Smooth muscle cell (in vitro differentiated cells): Measurements from ENCODE around the gene TTC17. TPM values are rescaled to one million over a fixed set of nuclear protein-coding genes. Genes with fewer than 3 reads are reported as not detected.

Experiments
- DNase-seq: peaks from one replicate; lab custom pipeline; 2025; ENCODE audit not compliant: unreplicated experiment; lab: John Stamatoyannopoulos, UW
- H2AFZ ChIP-seq: fragments of 200-600 bp; sonication (generic); 2 replicates; pipeline ENCODE4 v1.6.0; 2016; ENCODE audit warnings: antibody characterized with exemption, low read depth, mild to moderate bottlenecking
- H3F3A ChIP-seq: fragments of 200-600 bp; sonication (generic); 2 replicates; pipeline ENCODE4 v1.6.0; 2017; ENCODE audit warnings: antibody characterized with exemption, low read depth
- H3K27ac ChIP-seq: fragments of 200-600 bp; sonication (generic); 2 replicates; pipeline ENCODE4 v1.5.1; 2016; ENCODE audit warnings: low read depth, mild to moderate bottlenecking
- H3K27me3 ChIP-seq: fragments of 200-600 bp; sonication (generic); 2 replicates; pipeline ENCODE4 v1.6.1; 2016; ENCODE audit warnings: low read depth, mild to moderate bottlenecking
- H3K36me3 ChIP-seq: fragments of 200-600 bp; sonication (generic); 2 replicates; pipeline ENCODE4 v1.5.1; 2016; ENCODE audit warnings: low read depth
- H3K4me1 ChIP-seq: fragments of 200-600 bp; sonication (generic); 2 replicates; pipeline ENCODE4 v1.5.1; 2016; ENCODE audit warnings: low read depth
- H3K4me2 ChIP-seq: fragments of 200-600 bp; sonication (generic); 2 replicates; pipeline ENCODE4 v1.6.0; 2016; ENCODE audit warnings: mild to moderate bottlenecking
- H3K4me3 ChIP-seq: fragments of 200-600 bp; sonication (generic); 2 replicates; pipeline ENCODE4 v1.5.1; 2016; ENCODE audit warnings: mild to moderate bottlenecking
- H3K79me2 ChIP-seq: fragments of 200-600 bp; sonication (generic); 2 replicates; pipeline ENCODE4 v1.6.0; 2016; ENCODE audit warnings: low read depth, mild to moderate bottlenecking
- H3K9ac ChIP-seq: fragments of 200-600 bp; sonication (generic); 2 replicates; pipeline ENCODE4 v1.6.0; 2016; ENCODE audit warnings: low read depth
- H3K9me3 ChIP-seq: fragments of 200-600 bp; sonication (generic); replicated peaks from 2 replicates; pipeline ENCODE4 v1.5.1; 2016; ENCODE audit warnings: low read depth
- H4K20me1 ChIP-seq: fragments of 200-600 bp; sonication (generic); 2 replicates; pipeline ENCODE4 v1.6.0; 2016; ENCODE audit warnings: low read depth
- CTCF ChIP-seq: fragments of 200-600 bp; sonication (generic); IDR thresholded peaks from 2 replicates; pipeline ENCODE4 v1.5.1; 2017; ENCODE audit warnings: borderline replicate concordance, mild to moderate bottlenecking, antibody characterized with exemption; ENCODE audit not compliant: insufficient read depth, poor library complexity, severe bottlenecking
- WGBS: methylation state at CpG from one replicate; pipeline ENCODE4 v1.1.7; 2016; ENCODE audit warnings: low lambda C conversion rate; 5-methylcytosine and 5-hydroxymethylcytosine counted together
- polyA plus RNA-seq: library from polyadenylated mRNA; unstranded; fragments of >200 nt; fragmentation: Nextera tagmentation; extraction: Ambion mirVana; gene quantifications from 2 replicates; pipeline ENCODE4 v1.2.1, GENCODE V29; 2016
- total RNA-seq: library from RNA; depleted of rRNA; stranded (reverse); fragments of >200 nt; gene quantifications from 2 replicates; pipeline ENCODE4 v1.2.3, GENCODE V29; 2014

TTC17 gene
- total and polyA plus RNA-seq, 2 experiments from 2014 or later: 35.9 to 113 TPM

- Histone ChIP-seq H3K9me3 (no peaks in the 10 kb centered on the region), H2AFZ (no peak overlapping the region), H3F3A (no peaks in the 10 kb centered on the region), H3K36me3 (peaks cover 34% of the 10 kb centered on the region), H3K79me2 (no peaks in the 10 kb centered on the region), H3K27ac (peak overlapping the region; percentile 75), H3K27me3 (no peaks in the 10 kb centered on the region), H3K4me2 (no peak overlapping the region), H3K9ac (no peak overlapping the region), H3K4me1 (no peaks in the 10 kb centered on the region), H3K4me3 (no peak overlapping the region), H4K20me1 (no peaks in the 10 kb centered on the region)
- WGBS: 88% methylated on average over 3 of the region's 3 CpGs
- no peak for TF ChIP-seq CTCF
- DNase-seq: no peak
Measured at GRCh38 chr11:43404836-43405479, 46.2 kb downstream of the TTC17 start.

GRCh38 chr11:43408277-43408676 lies 49.6 kb downstream of the TTC17 start:
- 100% methylated on average over 2 of the region's 2 CpGs for WGBS
- Histone ChIP-seq H3K36me3 (peaks cover 28% of the 10 kb centered on the region), H3K4me3 (no peak overlapping the region), H3K79me2 (no peaks in the 10 kb centered on the region), H3F3A (no peaks in the 10 kb centered on the region), H3K27ac (no peak overlapping the region), H3K4me2 (no peak overlapping the region), H4K20me1 (no peaks in the 10 kb centered on the region), H2AFZ (no peak overlapping the region), H3K27me3 (no peaks in the 10 kb centered on the region), H3K9me3 (no peaks in the 10 kb centered on the region), H3K4me1 (no peaks in the 10 kb centered on the region), H3K9ac (no peak overlapping the region)
- no peak for DNase-seq
- TF ChIP-seq CTCF: no peak

GRCh38 chr11:43410394-43410793 lies 51.7 kb downstream of the TTC17 start:
- Histone ChIP-seq H2AFZ (no peak overlapping the region), H3K9me3 (no peaks in the 10 kb centered on the region), H3K27ac (no peak overlapping the region), H4K20me1 (no peaks in the 10 kb centered on the region), H3K9ac (no peak overlapping the region), H3K79me2 (no peaks in the 10 kb centered on the region), H3K4me1 (no peaks in the 10 kb centered on the region), H3F3A (no peaks in the 10 kb centered on the region), H3K4me3 (no peak overlapping the region), H3K27me3 (no peaks in the 10 kb centered on the region), H3K36me3 (peaks cover 32% of the 10 kb centered on the region), H3K4me2 (no peak overlapping the region)
- WGBS: 93% methylated on average over 5 of the region's 5 CpGs
- no peak for DNase-seq
- TF ChIP-seq CTCF: no peak

GRCh38 chr11:43418197-43418596 lies 59.5 kb downstream of the TTC17 start:
- 100% methylated on average over 2 of the region's 2 CpGs for WGBS
- H3K36me3 ChIP-seq: peaks cover 14% of the 10 kb centered on the region
- no peak for DNase-seq
- TF ChIP-seq CTCF: no peak
- no peak overlapping the region for H3K4me2 ChIP-seq
- H4K20me1 ChIP-seq: no peaks in the 10 kb centered on the region
- H3K4me1 ChIP-seq: no peaks in the 10 kb centered on the region
- H3K9me3 ChIP-seq: no peaks in the 10 kb centered on the region
- H2AFZ ChIP-seq: no peak overlapping the region
- no peaks in the 10 kb centered on the region for H3F3A ChIP-seq
- no peaks in the 10 kb centered on the region for H3K79me2 ChIP-seq
- no peak overlapping the region for H3K4me3 ChIP-seq
- H3K27ac ChIP-seq: no peak overlapping the region
- no peak overlapping the region for H3K9ac ChIP-seq
- no peaks in the 10 kb centered on the region for H3K27me3 ChIP-seq
